Activated CD8-positive, alpha-beta memory T cell treated with anti-CD3 and anti-CD28 coated beads for 48 hours (primary cell): ENCODE data around the gene OPN3.
"Not testable (repeated sequence)": the region's sequence is repeated elsewhere in the genome, so short reads cannot be mapped to it uniquely, and the experiment has no call there.

Source experiments
- DNase-seq, 3 experiments: peaks; one replicate each; pipeline ENCODE4 v3.0.0-alpha.2; 2020; ENCODE audit warnings: low read depth in 2 of 3, low spot score in 2 of 3

OPN3 gene

DNA sequence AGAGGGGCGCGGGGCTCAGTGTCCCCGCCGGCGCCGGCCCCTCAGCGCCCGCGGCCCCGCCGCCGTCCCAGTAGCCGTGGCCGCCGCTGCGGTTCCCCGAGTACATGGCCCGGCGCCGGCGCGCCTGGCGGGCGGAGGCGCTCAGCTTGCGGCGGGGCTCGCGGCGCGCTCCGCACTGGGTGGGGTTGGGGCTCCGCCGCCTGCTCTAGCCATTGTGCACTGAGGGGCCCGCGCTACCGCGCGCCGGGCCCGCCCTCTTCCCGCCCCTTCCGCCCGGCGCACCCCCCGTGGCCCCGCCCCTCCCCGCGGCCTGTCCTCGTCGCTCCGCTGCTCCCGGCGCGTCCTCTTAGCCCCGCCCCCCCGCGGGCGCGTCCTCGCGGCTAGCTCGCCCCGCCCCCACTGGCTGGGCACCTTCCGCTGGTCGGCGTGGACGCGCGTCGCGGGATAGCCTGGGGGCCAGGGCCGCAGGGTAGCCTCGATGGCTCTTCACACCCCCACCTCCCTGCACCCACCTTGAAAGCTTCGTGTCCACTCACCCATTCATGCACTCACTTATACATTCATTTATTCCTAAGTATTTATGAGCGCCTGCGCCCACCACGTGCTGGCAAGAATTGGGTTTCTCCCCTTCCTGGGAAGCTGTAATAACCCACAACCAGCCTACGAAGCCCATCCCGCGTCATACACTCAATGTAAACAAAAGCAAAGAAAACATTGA, at the start of gene OPN3, which contains the start of gene CHML:
TSS of gene OPN3 (minus strand) at position 221 of the 718 bp plus-strand sequence. CDS start at position 106, 115 bp downstream.
TSS of gene CHML (minus strand) at position 221 of the 718 bp plus-strand sequence. CDS start 4,603 bp downstream, outside the sequence.
- DNase-seq, result peak; percentile 83 to 90 (median 90)

GRCh38 chr1:241688940-241689368, 48.8 kb upstream of the OPN3 start:
- DNase-seq, result no peak

DNA sequence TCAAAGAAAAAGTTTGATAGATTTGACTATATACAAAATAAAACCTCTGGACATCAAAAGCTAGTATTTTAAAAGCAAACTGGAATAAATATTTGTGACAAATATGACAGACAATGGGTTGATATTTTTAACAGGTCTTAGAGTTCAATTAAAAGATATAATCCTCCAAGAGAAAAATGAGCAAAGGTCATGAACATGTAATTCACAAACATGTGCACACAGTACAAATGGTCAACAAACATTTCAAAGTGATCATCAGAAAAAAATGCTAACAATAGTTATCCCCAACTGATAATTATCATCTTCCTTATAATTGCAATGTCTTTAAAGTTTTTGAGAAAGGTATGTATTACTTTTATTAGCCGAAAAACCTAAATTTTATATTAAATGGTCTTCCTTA, 43.9 kb upstream of the OPN3 start:
- DNase-seq, result no peak

DNA sequence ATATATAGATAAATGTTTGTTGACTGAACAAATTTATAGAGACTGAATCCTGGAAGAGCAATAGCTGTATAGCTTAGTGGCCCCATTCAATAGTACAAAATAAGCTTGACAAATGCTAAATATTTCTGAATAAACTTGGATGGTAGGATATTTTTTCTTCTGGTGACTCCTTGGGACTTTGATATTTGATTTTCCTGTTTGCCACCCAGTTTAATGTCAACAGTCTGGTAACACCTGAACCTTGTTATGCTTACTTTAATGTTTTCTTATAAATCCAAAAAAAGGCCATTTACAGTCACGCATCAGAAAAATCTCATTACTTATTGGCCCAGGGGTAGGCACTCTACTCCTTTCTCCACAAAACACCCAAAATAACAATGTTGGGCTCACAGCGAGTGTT, 42.8 kb upstream of the OPN3 start:
- DNase-seq, result no peak

GRCh38 chr1:241681861-241682448, 41.8 kb upstream of the OPN3 start:
- not testable (repeated sequence) for DNase-seq

- DNase-seq, result no peak
These were observed 39.8 kb upstream of the OPN3 start for GRCh38 chr1:241679961-241680360.

- DNase-seq, result no peak
These were observed 39.2 kb upstream of the OPN3 start for GRCh38 chr1:241679404-241679803.

DNA sequence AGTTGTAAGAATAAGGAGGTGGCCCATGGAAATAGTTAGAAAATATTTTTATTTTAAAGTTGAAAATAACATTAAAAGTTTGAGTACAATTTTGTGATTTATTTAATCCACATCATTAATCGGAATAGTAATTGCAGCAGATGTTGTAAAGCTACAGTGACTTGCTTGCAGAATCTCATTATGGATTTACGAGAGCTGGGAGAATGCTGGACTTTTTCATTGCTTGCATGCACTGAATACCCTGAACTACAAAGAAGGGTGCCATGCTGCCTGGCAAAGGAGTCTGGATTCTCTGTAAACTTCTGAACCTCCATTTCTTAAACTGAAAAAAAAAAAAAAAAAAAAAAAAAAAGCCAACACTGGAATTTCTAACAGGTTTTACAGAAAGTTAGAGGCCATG, 38.4 kb upstream of the OPN3 start:
- DNase-seq, result no peak

DNA sequence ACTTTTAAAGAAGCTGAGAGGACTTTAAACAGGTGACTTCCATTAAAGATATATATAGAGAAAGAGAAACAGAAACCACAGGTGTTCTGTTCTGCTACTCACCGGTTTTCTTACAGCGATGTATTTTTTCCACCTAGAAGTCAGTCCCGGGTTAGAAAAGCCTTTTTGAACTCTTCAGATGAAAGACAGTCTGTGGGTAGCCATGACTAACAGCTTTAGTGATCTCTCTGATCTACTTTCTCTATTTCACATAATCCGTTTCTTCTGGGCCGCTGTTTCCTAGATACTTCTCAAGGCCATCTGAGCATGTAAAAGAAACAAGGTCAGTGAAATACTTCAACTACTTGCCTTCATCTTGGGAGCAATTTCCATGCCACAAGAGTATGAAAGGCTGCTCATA, 37.0 kb upstream of the OPN3 start:
- DNase-seq, result peak in 1 of 3 experiments; percentile 0

- DNase-seq, result no peak
These were observed 35.8 kb upstream of the OPN3 start for GRCh38 chr1:241675983-241676382.

DNA sequence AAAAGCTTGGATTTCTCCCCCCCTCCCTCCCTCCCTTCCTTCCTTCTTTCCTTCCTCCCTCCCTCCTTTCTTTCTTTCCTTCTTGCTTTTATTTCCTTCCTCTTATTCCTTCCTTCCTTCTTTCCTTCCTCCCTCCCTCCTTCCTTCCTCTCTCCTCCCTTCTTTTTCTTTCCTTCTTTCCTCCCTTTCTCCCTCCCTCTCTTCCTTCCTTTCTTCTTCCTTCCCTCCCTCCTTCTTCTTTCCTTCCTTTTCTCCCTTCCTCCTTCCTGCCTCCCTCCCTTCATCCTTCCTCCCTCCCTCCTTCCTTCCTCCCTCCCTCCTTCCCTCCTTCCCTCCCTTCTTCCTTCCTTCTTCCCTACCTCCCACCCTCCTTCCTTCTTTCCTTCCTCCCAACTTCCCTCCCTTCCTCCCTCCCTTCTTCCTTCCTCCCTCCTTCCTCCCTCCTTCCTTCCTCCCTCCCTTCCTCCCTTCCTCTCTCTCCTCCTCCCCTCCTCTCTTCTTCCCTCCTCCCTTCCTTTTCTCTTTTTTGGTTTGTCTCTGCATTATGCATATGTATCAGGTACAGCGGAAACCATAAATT, 34.7 kb upstream of the OPN3 start:
- no peak for DNase-seq

GRCh38 chr1:241672301-241672700, 32.1 kb upstream of the OPN3 start:
- DNase-seq, result no peak

GRCh38 chr1:241666419-241666818, 26.2 kb upstream of the OPN3 start:
- no peak for DNase-seq

GRCh38 chr1:241660424-241660972, 20.3 kb upstream of the OPN3 start:
- no peak for DNase-seq

DNA sequence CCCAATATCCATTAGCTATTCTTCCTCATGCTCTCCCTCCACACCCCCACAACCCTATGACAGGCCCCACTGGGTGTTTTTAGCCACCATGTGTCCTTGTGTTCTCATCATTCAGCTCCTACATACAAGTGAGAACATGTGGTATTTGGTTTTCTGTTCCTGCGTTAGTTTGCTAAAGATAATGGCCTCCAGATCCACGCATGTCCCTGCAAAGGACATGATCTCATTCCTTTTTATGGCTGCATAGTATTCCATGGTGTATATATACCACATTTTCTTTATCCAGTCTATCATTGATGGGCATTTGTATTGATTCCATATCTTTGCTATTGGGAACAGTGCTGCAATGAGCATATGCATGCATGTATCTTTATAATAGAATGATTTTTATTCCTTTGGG, 18.8 kb upstream of the OPN3 start:
- DNase-seq, result not testable (repeated sequence)

- no peak for DNase-seq
These were observed 18.1 kb upstream of the OPN3 start for GRCh38 chr1:241658081-241658793.

GRCh38 chr1:241654641-241655040, 14.5 kb upstream of the OPN3 start:
- DNase-seq, result no peak

DNA sequence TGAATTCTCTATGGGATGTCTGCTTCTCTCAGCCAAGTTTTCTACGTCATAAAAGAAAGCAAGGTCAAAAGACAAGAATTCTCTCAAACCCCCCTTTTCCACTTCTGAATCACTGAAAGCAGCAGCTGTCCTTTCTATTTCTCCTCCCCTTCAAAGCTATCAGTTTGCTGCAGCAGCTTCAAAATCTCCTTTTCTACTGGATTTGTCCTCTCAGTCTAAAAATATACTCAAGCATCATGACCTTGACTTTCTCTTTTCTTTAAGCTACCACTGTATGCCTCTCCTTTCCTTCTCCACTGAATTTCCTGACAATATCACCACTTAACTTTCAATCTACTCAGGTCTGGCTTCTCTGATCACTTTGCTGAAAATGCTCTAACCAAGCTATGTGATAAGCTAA, 13.8 kb upstream of the OPN3 start:
- no peak for DNase-seq

DNA sequence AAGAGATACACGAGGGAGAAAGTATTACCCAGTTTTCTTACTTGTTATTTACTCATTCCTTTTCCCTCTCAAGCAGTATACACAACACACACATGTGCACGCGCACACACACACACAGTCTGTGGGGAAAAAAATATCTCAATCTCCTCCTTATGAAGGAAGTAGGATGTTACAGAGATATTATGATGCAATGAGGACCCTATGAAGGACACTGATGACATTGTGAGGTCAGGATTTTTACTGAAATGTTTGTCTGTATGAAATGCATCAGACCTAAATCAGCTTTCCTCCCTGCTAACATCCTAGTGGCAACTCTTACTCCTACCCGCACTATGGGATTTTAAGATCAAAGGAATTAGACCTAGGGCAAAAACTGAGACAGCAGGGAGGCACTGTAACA, 11.8 kb upstream of the OPN3 start, which contains the start of gene WDR64:
TSS of gene WDR64 (plus strand) at position 270 of the 400 bp plus-strand sequence. CDS start 204 bp downstream, outside the sequence.
- no peak for DNase-seq

- no peak for DNase-seq
These were observed 8.0 kb upstream of the OPN3 start for GRCh38 chr1:241648159-241648558.

DNA sequence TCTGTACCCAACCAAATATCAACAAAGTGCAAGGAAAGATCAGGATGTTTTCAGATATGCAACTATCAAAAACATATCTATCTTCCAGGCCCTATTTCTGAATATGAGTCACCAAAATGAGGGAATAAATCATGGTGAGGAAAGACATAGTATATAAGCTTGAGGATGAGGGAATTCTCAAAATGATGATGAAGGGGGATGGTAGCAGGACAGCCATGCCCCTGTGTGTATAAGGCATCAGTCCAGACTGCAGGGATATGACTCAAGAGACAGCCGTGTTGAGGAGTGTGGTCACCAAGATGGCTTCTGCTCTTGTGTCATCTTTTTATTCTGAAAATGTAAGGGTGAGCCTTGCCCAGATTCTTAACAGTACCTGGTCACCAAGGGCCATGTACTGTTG, 7.5 kb upstream of the OPN3 start:
- no peak for DNase-seq
